ENCODE results near the gene ELMOD3. TPM values are rescaled to one million over a fixed set of nuclear protein-coding genes. Genes with fewer than 3 reads are reported as not detected.

The ELMOD3 gene
- total and polyA plus RNA-seq, 7 donors, result 16.0 to 33.2 (median 18.9) TPM

GRCh38 chr2:85414761-85415553, 60.4 kb downstream of the ELMOD3 start:
- 89 to 92% (median 91%) methylated on average over 7 of the region's 7 CpGs for WGBS, 3 donors
- no peak for TF ChIP-seq CTCF (IDR thresholded peaks at IDR 0.05)
- no peak for ATAC-seq
- H3K9me3 ChIP-seq, result no peaks in the 10 kb centered on the region
- no peak overlapping the region for H3K27ac ChIP-seq
- DNase-seq, result no peak
- peaks cover 0 to 5% (median 3%) of the 10 kb centered on the region in 3 donors for H3K27me3 ChIP-seq (ENCODE audit: insufficient read depth in 3 of 3, low read length in 2 of 3)
- peaks cover 14% of the 10 kb centered on the region for H3K4me1 ChIP-seq
- no peaks in the 10 kb centered on the region for H3K36me3 ChIP-seq (ENCODE audit: insufficient read depth in 1 of 2, low read depth in 1 of 2)
- intact Hi-C loops (cut with DNase I), result no loop called here
- no peak overlapping the region for H3K4me3 ChIP-seq

DNA sequence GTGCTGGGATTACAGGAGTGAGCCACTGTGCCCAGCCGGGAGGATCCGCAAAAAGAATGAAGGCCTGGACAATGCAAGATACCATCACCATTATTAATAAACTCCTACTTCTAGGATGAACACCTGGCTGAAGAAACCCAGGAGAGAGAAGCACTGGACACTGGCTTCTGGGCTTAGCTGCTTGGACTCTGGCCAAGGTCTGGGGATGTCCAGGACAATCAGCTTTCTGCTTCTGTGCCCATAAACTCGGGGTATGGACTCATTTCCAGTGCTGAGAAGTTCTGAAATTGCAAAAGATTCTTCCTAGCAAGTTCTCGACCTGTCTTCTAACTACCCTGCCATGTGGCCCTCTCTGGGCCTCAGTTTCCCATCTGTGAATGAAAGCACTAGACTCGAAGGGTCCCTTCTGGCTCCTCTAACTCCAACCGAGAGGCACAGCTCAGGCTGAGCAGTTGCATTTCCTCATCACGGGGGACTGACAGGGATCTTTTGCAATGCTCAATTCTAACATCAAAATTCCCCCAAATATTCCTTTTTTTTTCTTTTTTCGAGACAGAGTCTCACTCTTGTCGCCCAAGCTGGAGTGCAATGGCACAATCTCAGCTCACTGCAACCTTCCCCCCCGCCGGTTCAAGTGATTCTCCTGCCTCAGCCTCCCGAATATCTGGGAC, 61.5 kb downstream of the ELMOD3 start:
- intact Hi-C loops (cut with DNase I), result no loop called here

GRCh38 chr2:85418132-85419008, 63.8 kb downstream of the ELMOD3 start, which contains the start of gene SH2D6:
SH2D6 (plus strand) TSS chr2:85418714; CDS start chr2:85429466, 10,752 bp downstream.
- intact Hi-C loops (cut with DNase I), result no loop called here
- H3K4me3 ChIP-seq, result peak within 1 kb of the TSS; percentile 88
- WGBS, 3 donors, result 16 to 17% (median 17%) methylated on average over 52 to 57 of the region's 57 CpGs
- no peaks in the 10 kb centered on the region for H3K9me3 ChIP-seq
- no peak for TF ChIP-seq CTCF (IDR thresholded peaks at IDR 0.05)
- peaks cover 0 to 5% (median 3%) of the 10 kb centered on the region in 3 donors for H3K27me3 ChIP-seq (ENCODE audit: insufficient read depth in 3 of 3, low read length in 2 of 3)
- peak within 1 kb of the TSS; percentile 93 for H3K27ac ChIP-seq
- H3K36me3 ChIP-seq (ENCODE audit: insufficient read depth in 1 of 2, low read depth in 1 of 2), result no peaks in the 10 kb centered on the region
- peaks cover 14% of the 10 kb centered on the region for H3K4me1 ChIP-seq
- ATAC-seq (peak; percentile 82 to 87 (median 84)), DNase-seq (peak; percentile 89 to 92)

More for the DNA sequence above, 61.5 kb downstream of the ELMOD3 start:
- Histone ChIP-seq H3K4me3 (no peak overlapping the region), H3K36me3 (ENCODE audit: insufficient read depth in 1 of 2, low read depth in 1 of 2) (no peaks in the 10 kb centered on the region), H3K27ac (no peak overlapping the region), H3K9me3 (no peaks in the 10 kb centered on the region), H3K27me3 (ENCODE audit: insufficient read depth in 3 of 3, low read length in 2 of 3) (peaks cover 0 to 5% (median 3%) of the 10 kb centered on the region in 3 donors), H3K4me1 (peaks cover 14% of the 10 kb centered on the region)
- no peak for TF ChIP-seq CTCF (IDR thresholded peaks at IDR 0.05)
- WGBS, 3 donors, result 78 to 84% (median 81%) methylated on average over 12 of the region's 12 CpGs
- ATAC-seq (no peak), DNase-seq (no peak)

- ATAC-seq, result peak in 3 of 4 donors; percentile 19 to 31 (median 19)
Measured at GRCh38 chr2:85419009-85419675, 64.6 kb downstream of the ELMOD3 start.

More at GRCh38 chr2:85419009-85419675, 64.6 kb downstream of the ELMOD3 start:
- no peak for TF ChIP-seq CTCF (IDR thresholded peaks at IDR 0.05)
- Histone ChIP-seq H3K9me3 (no peaks in the 10 kb centered on the region), H3K27me3 (ENCODE audit: insufficient read depth in 3 of 3, low read length in 2 of 3) (peaks cover 0 to under 1% (median 0%) of the 10 kb centered on the region in 3 donors), H3K27ac (peak overlapping the region; percentile 93), H3K4me3 (peak overlapping the region; percentile 88), H3K4me1 (peaks cover 14% of the 10 kb centered on the region), H3K36me3 (ENCODE audit: insufficient read depth in 1 of 2, low read depth in 1 of 2) (no peaks in the 10 kb centered on the region)
- no peak for DNase-seq
- intact Hi-C loops (cut with DNase I), result no loop called here
- 46 to 59% (median 58%) methylated on average over 17 of the region's 17 CpGs for WGBS, 3 donors
